Cardiac atrium fibroblast (primary cell): ENCODE results near the gene KLHDC1. TPM values are rescaled to one million over a fixed set of nuclear protein-coding genes. Genes with fewer than 3 reads are reported as not detected.

ENCODE experiments used
- total RNA-seq: library from RNA; depleted of rRNA; stranded (reverse); fragments of >200 nt; gene quantifications from 2 replicates; pipeline ENCODE4 v1.2.3, GENCODE V29; 2015

Gene KLHDC1
- total RNA-seq = 2.5 and 2.6 TPM in 2 replicates

GRCh38 chr14:49692811-49693734, at the start of gene KLHDC1:
KLHDC1 (plus strand) TSS chr14:49693120; CDS start chr14:49693195, 75 bp downstream.

GRCh38 chr14:49687942-49688700, 4.8 kb upstream of the KLHDC1 start, which contains the start of gene POLE2:
POLE2 (minus strand) TSS chr14:49688214; CDS start chr14:49688203, 11 bp downstream.

DNA sequence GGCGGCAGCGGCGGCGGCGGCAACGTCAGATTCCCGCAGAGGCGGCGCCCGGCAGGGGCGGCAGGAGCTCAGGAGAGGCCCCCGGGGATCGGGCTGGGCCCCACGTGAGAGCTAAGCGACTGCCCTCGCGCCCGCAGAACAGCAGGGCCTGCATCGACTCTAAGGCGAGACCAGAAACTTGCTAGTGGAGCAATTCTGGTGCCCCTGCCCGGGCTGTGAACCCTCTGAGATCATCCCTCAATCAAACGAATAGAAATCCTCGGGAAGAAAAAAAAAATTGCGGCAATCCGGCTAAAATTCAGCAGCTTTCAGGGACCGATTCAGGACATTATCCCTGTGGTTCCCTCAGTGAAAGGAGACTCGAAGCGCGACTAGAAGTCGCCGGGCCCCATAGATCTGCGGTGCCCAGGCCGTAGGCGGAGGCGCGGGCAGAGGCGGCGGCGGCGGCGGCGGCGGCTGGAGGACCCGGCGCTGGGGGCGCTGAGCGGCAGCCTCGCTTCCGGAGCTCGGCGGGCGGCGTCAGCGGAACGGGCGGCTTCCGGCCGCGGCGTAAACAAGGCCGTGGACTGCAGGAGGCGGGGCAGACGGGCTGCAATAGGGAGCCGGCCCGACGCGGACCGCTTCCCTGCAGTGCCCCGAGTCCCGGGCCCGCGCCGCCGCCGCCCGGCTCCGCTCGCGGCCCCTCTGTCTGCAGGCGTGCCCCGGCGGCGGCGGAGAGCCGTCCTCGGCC, 74.8 kb downstream of the KLHDC1 start, which contains the start of gene KLHDC2:
TSS of gene KLHDC2 (plus strand) at position 583 of the 730 bp plus-strand sequence. CDS start 316 bp downstream, outside the sequence.

Other genes starting within 250 kb of the KLHDC1 start
- 11,679 and 13,314 TPM in 2 replicates for gene RPS29, start 106.7 kb upstream of the KLHDC1 start, total RNA-seq
- gene LRR1, start 94.2 kb upstream of the KLHDC1 start, total RNA-seq = 4.2 and 11.8 TPM in 2 replicates
- 144 and 146 TPM in 2 replicates for gene RPL36AL, start 72.5 kb upstream of the KLHDC1 start, total RNA-seq
- 67.7 and 84.1 TPM in 2 replicates for gene MGAT2, start 72.3 kb upstream of the KLHDC1 start, total RNA-seq
- gene DNAAF2, start 57.9 kb upstream of the KLHDC1 start, total RNA-seq = 6.3 and 6.7 TPM in 2 replicates
- gene POLE2, start 4.9 kb upstream of the KLHDC1 start, total RNA-seq = 4.5 and 4.9 TPM in 2 replicates
- gene KLHDC2, start 75.0 kb downstream of the KLHDC1 start, total RNA-seq = 44.6 and 47.1 TPM in 2 replicates
- 15.2 and 30.0 TPM in 2 replicates for gene NEMF, start 159.7 kb downstream of the KLHDC1 start, total RNA-seq
- gene ARF6, start 200.0 kb downstream of the KLHDC1 start, total RNA-seq = 49.4 and 59.2 TPM in 2 replicates